Transverse colon (tissue), 4 donors: ENCODE results near the gene GABRR2. TPM values are rescaled to one million over a fixed set of nuclear protein-coding genes. Genes with fewer than 3 reads are reported as not detected.

Experiments used
- DNase-seq: peaks from one replicate; pipeline ENCODE4 v3.0.0-alpha.2; 2019
- H3K27ac ChIP-seq, 4 donors: fragments of 200-600 bp; sonication (generic); 2 replicates each; pipeline ENCODE4 v1.5.1; 2016 to 2018; ENCODE audit warnings: inconsistent platforms in 4 of 4
- H3K27me3 ChIP-seq: fragments of 200-600 bp; sonication (generic); 2 replicates; pipeline ENCODE4 v1.5.1; 2017; ENCODE audit warnings: inconsistent platforms
- H3K36me3 ChIP-seq, 4 donors: fragments of 200-600 bp; sonication (generic); 2 replicates each; pipeline ENCODE4 v1.5.1; 2017 to 2019; ENCODE audit warnings: inconsistent platforms in 4 of 4
- H3K4me1 ChIP-seq, 4 donors: fragments of 200-600 bp; sonication (generic); 2 replicates each; pipeline ENCODE4 v1.5.1; 2017 to 2020; ENCODE audit warnings: inconsistent platforms in 4 of 4
- H3K4me3 ChIP-seq, 4 donors: fragments of 200-600 bp; sonication (generic); 1 replicate in 1 of 4; 2 replicates in 3 of 4; pipeline versions ENCODE4 v1.5.1 to v1.6.1; 2017 to 2019; ENCODE audit warnings: inconsistent platforms in 4 of 4
- H3K9me3 ChIP-seq, 2 donors: fragments of 200-600 bp; sonication (generic); 2 replicates each; pipeline ENCODE4 v1.5.1; 2017 to 2019; ENCODE audit warnings: inconsistent platforms in 2 of 2
- EP300 ChIP-seq: sonication (generic); formaldehyde crosslinking; IDR thresholded peaks from one replicate; pipeline ENCODE4 v1.6.1; 2017; ENCODE audit warnings: antibody characterized with exemption, low read depth
- POLR2A ChIP-seq: fragments of 450-650 bp; IDR thresholded peaks from one replicate; pipeline ENCODE4 v1.6.1; 2016; ENCODE audit warnings: antibody characterized with exemption, mild to moderate bottlenecking, moderate library complexity
- POLR2AphosphoS5 ChIP-seq, 3 donors: sonication (generic); formaldehyde crosslinking; IDR thresholded peaks; one replicate each; pipeline ENCODE4 v1.6.1; 2016; ENCODE audit warnings: antibody characterized with exemption in 3 of 3
- WGBS, 2 donors: methylation state at CpG; one replicate each; pipeline ENCODE4 v1.1.5; 2018; ENCODE audit warnings: low coverage in 1 of 2; 5-methylcytosine and 5-hydroxymethylcytosine counted together
- in situ Hi-C, 4 donors: fragments of 200-750 bp; cut with MboI; loops; one replicate each; pipeline versions ENCODE4 v1.15.0 to v1.15.1; 2017; ENCODE audit warnings: low sequenced_read_pairs in 3 of 4, low pct_ligation_motif_present in 1 of 4, low pct_unique_long_range_greater_than_20kb in 1 of 4
- intact Hi-C: fragments of 100-400 bp; cut with DNase I; formaldehyde crosslinking; loops from one replicate; pipeline ENCODE4 v1.15.1; 2023; ENCODE audit warnings: low total_unique reads
- total RNA-seq, 4 donors: library from RNA; depleted of rRNA; stranded (reverse); fragments of >200 nt; gene quantifications; one replicate each; pipeline ENCODE4 v1.1.0, GENCODE V29; 2016
- TF ChIP-seq, protein P1 (sequence below), 5 experiments: fragments of 200-600 bp in 3 of 5; fragments of 450-650 bp in 2 of 5; sonication (generic) in 3 of 5; IDR thresholded peaks; 1 replicate in 2 of 5; 2 replicates in 3 of 5; pipeline ENCODE4 v1.5.1; 2016 to 2017; ENCODE audit warnings: antibody characterized with exemption in 5 of 5, inconsistent platforms in 3 of 5, mild to moderate bottlenecking in 2 of 5, moderate library complexity in 1 of 5

The GABRR2 gene
- total RNA-seq, 4 donors from 2014 or later, result 1.1 to 4.3 (median 1.2) TPM; not detected in 1

- Histone ChIP-seq H3K4me3 (no peak overlapping the region), H3K4me1 (no peaks in the 10 kb centered on the region), H3K27ac (no peak overlapping the region), H3K9me3 (no peaks in the 10 kb centered on the region), H3K36me3 (no peaks in the 10 kb centered on the region), H3K27me3 (no peaks in the 10 kb centered on the region)
- DNase-seq, result no peak
- in situ Hi-C loops, result no loop called here
- WGBS, 2 donors, result 94 to 96% methylated on average over 4 to 6 of the region's 6 CpGs
- intact Hi-C loops, result no loop called here
- TF ChIP-seq, protein P1, sequence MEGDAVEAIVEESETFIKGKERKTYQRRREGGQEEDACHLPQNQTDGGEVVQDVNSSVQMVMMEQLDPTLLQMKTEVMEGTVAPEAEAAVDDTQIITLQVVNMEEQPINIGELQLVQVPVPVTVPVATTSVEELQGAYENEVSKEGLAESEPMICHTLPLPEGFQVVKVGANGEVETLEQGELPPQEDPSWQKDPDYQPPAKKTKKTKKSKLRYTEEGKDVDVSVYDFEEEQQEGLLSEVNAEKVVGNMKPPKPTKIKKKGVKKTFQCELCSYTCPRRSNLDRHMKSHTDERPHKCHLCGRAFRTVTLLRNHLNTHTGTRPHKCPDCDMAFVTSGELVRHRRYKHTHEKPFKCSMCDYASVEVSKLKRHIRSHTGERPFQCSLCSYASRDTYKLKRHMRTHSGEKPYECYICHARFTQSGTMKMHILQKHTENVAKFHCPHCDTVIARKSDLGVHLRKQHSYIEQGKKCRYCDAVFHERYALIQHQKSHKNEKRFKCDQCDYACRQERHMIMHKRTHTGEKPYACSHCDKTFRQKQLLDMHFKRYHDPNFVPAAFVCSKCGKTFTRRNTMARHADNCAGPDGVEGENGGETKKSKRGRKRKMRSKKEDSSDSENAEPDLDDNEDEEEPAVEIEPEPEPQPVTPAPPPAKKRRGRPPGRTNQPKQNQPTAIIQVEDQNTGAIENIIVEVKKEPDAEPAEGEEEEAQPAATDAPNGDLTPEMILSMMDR (IDR thresholded peaks at IDR 0.05), result no peak
- TF ChIP-seq POLR2AphosphoS5 (IDR thresholded peaks at IDR 0.05), result no peak
- TF ChIP-seq EP300, result no peak
- TF ChIP-seq POLR2A, result no peak
Measured at GRCh38 chr6:89209457-89209856, 105.6 kb downstream of the GABRR2 start.

DNA sequence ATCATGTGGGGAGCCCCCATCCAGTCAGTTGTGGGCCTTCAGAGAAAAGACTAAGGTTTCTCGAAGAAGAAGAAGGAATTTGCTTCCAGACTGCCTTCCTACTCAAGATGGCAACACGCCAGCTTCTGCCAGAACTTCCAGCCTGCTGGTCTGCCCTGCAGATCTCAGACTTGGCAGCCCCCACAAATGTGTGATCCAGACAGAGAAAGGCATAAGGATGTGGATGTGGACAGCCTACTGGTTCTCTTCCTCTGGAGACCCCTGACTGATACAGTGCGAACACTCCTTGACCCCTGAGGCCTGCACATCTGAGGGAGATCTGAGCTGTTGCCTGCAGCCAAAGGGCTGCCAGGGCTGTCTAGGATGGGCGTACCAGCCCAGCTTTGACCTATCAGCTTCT lies 106.5 kb downstream of the GABRR2 start:
- no peak overlapping the region for H3K27ac ChIP-seq
- in situ Hi-C loops (no loop called here), intact Hi-C loops (no loop called here)
- 62% methylated on average over 4 of the region's 4 CpGs; no CpG with 5 or more reads in 1 of the 2 donors for WGBS, 2 donors
- H3K4me1 ChIP-seq, result no peaks in the 10 kb centered on the region
- no peaks in the 10 kb centered on the region for H3K9me3 ChIP-seq
- no peak for TF ChIP-seq POLR2A
- no peak for TF ChIP-seq POLR2AphosphoS5 (IDR thresholded peaks at IDR 0.05)
- TF ChIP-seq EP300, result no peak
- TF ChIP-seq, protein P1 (IDR thresholded peaks at IDR 0.05), result no peak
- no peak overlapping the region for H3K4me3 ChIP-seq
- H3K36me3 ChIP-seq, result no peaks in the 10 kb centered on the region
- no peaks in the 10 kb centered on the region for H3K27me3 ChIP-seq
- no peak for DNase-seq

Other genes with a start within 250 kb of the GABRR2 start
- gene PNRC1, start 234.5 kb downstream of the GABRR2 start, total RNA-seq, result 100 to 1,000 TPM in 3 of 4 donors, 10 to 100 TPM in 1; 99.1 to 281 (median 157) TPM
- not detected for gene SRSF12, start 197.2 kb downstream of the GABRR2 start, total RNA-seq
- gene PM20D2, start 169.2 kb downstream of the GABRR2 start, total RNA-seq, result 10 to 100 TPM in 3 of 4 donors, 1 to 10 TPM in 1; 3.7 to 16.4 (median 12.4) TPM
- under 1 TPM in 1 of 4 donors, not detected in 3; 0.14 TPM for gene GABRR1, start 97.9 kb downstream of the GABRR2 start, total RNA-seq
- 10 to 100 TPM; 27.3 to 52.9 (median 38.2) TPM for gene UBE2J1, start 37.4 kb upstream of the GABRR2 start, total RNA-seq
- gene RRAGD, start 97.0 kb upstream of the GABRR2 start, total RNA-seq, result 1 to 10 TPM in 3 of 4 donors, under 1 TPM in 1; 0.80 to 7.0 (median 2.2) TPM
- 1 to 10 TPM; 2.7 to 9.4 (median 6.6) TPM for gene ANKRD6, start 117.9 kb upstream of the GABRR2 start, total RNA-seq